Large intestine (tissue), 3 donors: ENCODE data around the gene SPAG7. TPM values are rescaled to one million over a fixed set of nuclear protein-coding genes. Genes with fewer than 3 reads are reported as not detected.
"Not testable (repeated sequence)": the region's sequence is repeated elsewhere in the genome, so short reads cannot be mapped to it uniquely, and the experiment has no call there.

Source experiments
- DNase-seq, 2 donors: peaks; one replicate each; pipeline versions ENCODE4 v3.0.0 to v3.0.0-alpha.2; 2013
- H3K27ac ChIP-seq: one replicate; pipeline ENCODE4 v1.5.1; 2013; ENCODE audit warnings: low read length
- H3K27me3 ChIP-seq: 2 replicates; pipeline ENCODE4 v1.6.1; 2013; ENCODE audit warnings: low read length; ENCODE audit not compliant: control insufficient read depth, insufficient read depth
- H3K36me3 ChIP-seq: 2 replicates; pipeline ENCODE4 v1.6.1; 2013; ENCODE audit warnings: low read length; ENCODE audit not compliant: control insufficient read depth, insufficient read depth
- H3K4me1 ChIP-seq: one replicate; pipeline ENCODE4 v1.6.1; 2013; ENCODE audit warnings: low read length; ENCODE audit not compliant: control insufficient read depth, insufficient read depth
- H3K4me3 ChIP-seq: one replicate; pipeline ENCODE4 v1.5.1; 2013; ENCODE audit warnings: low read length
- H3K9me3 ChIP-seq: one replicate; pipeline ENCODE4 v1.6.1; 2013; ENCODE audit warnings: mild to moderate bottlenecking, low read depth, low read length, moderate library complexity; ENCODE audit not compliant: control insufficient read depth
- WGBS: methylation state at CpG from one replicate; pipeline ENCODE4 v1.1.5; 2013; ENCODE audit warnings: low lambda C conversion rate; ENCODE audit not compliant: insufficient coverage; 5-methylcytosine and 5-hydroxymethylcytosine counted together
- polyA plus RNA-seq: library from polyadenylated mRNA; unstranded; fragments of 120-200 nt; gene quantifications from one replicate; pipeline ENCODE4 v1.2.1, GENCODE V29; 2013

SPAG7 gene
- polyA plus RNA-seq, 1 donor = 82.0 TPM

- Histone ChIP-seq H3K4me1 (peaks cover 34% of the 10 kb centered on the region), H3K9me3 (no peaks in the 10 kb centered on the region), H3K4me3 (no peak overlapping the region), H3K36me3 (peaks cover 34% of the 10 kb centered on the region), H3K27ac (no peak overlapping the region), H3K27me3 (no peaks in the 10 kb centered on the region)
- WGBS = no CpG with 5 or more reads among the region's 16 CpGs
- DNase-seq = no peak
Measured at GRCh38 chr17:4937553-4937952, 30.1 kb downstream of the SPAG7 start.

- no peak overlapping the region for H3K27ac ChIP-seq
- no peak for DNase-seq
- no CpG with 5 or more reads among the region's 3 CpGs for WGBS
- peaks cover 26% of the 10 kb centered on the region for H3K36me3 ChIP-seq
- H3K4me1 ChIP-seq = peaks cover 25% of the 10 kb centered on the region
- no peak overlapping the region for H3K4me3 ChIP-seq
- no peaks in the 10 kb centered on the region for H3K9me3 ChIP-seq
- H3K27me3 ChIP-seq = no peaks in the 10 kb centered on the region
Measured at GRCh38 chr17:4936436-4936835, 31.2 kb downstream of the SPAG7 start.

GRCh38 chr17:4935650-4936049 is 32.0 kb downstream of the SPAG7 start:
- no peaks in the 10 kb centered on the region for H3K9me3 ChIP-seq
- no peak overlapping the region for H3K4me3 ChIP-seq
- no peak overlapping the region for H3K27ac ChIP-seq
- no peak for DNase-seq
- H3K36me3 ChIP-seq = peaks cover 26% of the 10 kb centered on the region
- peaks cover 21% of the 10 kb centered on the region for H3K4me1 ChIP-seq
- no peaks in the 10 kb centered on the region for H3K27me3 ChIP-seq

DNA sequence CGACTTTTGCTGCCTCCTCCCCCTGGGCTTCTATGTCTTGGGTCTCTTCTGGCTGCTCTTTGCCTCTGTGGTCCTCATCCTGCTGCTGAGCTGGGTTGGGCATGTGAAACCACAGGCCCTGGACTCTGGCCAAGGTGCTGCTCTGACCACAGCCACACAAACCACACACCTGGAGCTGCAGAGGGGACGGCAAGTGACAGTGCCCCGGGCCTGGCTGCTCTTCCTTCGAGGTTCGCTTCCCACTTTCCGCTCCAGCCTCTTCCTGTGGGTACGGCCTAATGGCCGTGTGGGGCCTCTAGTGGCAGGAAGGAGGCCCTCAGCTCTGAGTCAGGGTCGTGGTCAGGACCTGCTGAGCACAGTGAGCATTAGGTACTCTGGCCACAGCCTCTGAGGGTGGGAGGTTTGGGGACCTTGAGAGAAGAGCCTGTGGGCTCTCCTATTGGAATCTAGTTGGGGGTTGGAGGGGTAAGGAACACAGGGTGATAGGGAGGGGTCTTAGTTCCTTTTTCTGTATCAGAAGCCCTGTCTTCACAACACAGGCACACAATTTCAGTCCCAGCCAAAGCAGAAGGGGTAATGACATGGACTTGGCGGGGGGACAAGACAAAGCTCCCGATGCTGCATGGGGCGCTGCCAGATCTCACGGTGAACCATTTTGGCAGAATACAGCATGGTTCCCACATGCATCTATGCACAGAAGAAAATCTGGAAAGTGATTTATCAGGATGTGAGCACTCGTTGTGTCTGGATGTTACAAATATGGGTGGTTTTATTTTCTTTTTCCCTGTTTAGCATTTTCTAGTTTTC is 33.2 kb downstream of the SPAG7 start:
- no peak overlapping the region for H3K27ac ChIP-seq
- no CpG with 5 or more reads among the region's 14 CpGs for WGBS
- DNase-seq = peak in 1 of 2 donors; percentile 26

DNA sequence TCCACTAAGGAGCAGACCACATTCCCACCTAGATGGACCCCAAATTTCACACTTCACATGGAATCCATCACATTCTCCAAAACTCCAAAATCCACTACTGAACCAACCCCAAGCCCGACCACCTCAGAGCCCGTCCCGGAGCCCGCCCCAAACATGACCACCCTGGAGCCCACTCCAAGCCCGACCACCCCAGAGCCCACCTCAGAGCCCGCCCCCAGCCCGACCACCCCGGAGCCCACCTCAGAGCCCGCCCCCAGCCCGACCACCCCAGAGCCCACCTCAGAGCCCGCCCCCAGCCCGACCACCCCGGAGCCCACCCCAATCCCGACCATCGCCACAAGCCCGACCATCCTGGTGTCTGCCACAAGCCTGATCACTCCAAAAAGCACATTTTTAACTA is 34.0 kb downstream of the SPAG7 start:
- H3K9me3 ChIP-seq = no peaks in the 10 kb centered on the region
- no CpG with 5 or more reads among the region's 16 CpGs for WGBS
- H3K27me3 ChIP-seq = no peaks in the 10 kb centered on the region
- no peak overlapping the region for H3K4me3 ChIP-seq
- H3K27ac ChIP-seq = no peak overlapping the region
- DNase-seq = no peak
- H3K4me1 ChIP-seq = peaks cover 15% of the 10 kb centered on the region
- peaks cover 26% of the 10 kb centered on the region for H3K36me3 ChIP-seq

More for the DNA sequence above, 33.2 kb downstream of the SPAG7 start:
- peaks cover 21% of the 10 kb centered on the region for H3K4me1 ChIP-seq
- no peak overlapping the region for H3K4me3 ChIP-seq
- no peaks in the 10 kb centered on the region for H3K27me3 ChIP-seq
- no peaks in the 10 kb centered on the region for H3K9me3 ChIP-seq
- peaks cover 26% of the 10 kb centered on the region for H3K36me3 ChIP-seq

GRCh38 chr17:4932756-4933155 is 34.9 kb downstream of the SPAG7 start:
- Histone ChIP-seq H3K27ac (no peak overlapping the region), H3K4me3 (no peak overlapping the region), H3K9me3 (no peaks in the 10 kb centered on the region), H3K4me1 (peaks cover 8% of the 10 kb centered on the region), H3K36me3 (peaks cover 17% of the 10 kb centered on the region), H3K27me3 (no peaks in the 10 kb centered on the region)
- DNase-seq = no peak
- 80% methylated on average over 1 of the region's 12 CpGs for WGBS

GRCh38 chr17:4931963-4932362 is 35.7 kb downstream of the SPAG7 start, which contains the start of gene GP1BA:
TSS of gene GP1BA (plus strand) at chr17:4932277. CDS start at chr17:4932605, 328 bp downstream.
- no peak within 1 kb of the TSS for H3K27ac ChIP-seq
- no peaks in the 10 kb centered on the region for H3K27me3 ChIP-seq
- peaks cover 9% of the 10 kb centered on the region for H3K36me3 ChIP-seq
- no peak for DNase-seq
- H3K9me3 ChIP-seq = no peaks in the 10 kb centered on the region
- H3K4me3 ChIP-seq = no peak within 1 kb of the TSS
- peaks cover 8% of the 10 kb centered on the region for H3K4me1 ChIP-seq
- WGBS = no CpG with 5 or more reads among the region's 14 CpGs

GRCh38 chr17:4928881-4929280 is 38.7 kb downstream of the SPAG7 start:
- DNase-seq = no peak

GRCh38 chr17:4926577-4927335 is 40.9 kb downstream of the SPAG7 start:
- H3K9me3 ChIP-seq, H3K27me3 ChIP-seq, H3K36me3 ChIP-seq, H3K4me1 ChIP-seq, H3K4me3 ChIP-seq, H3K27ac ChIP-seq, DNase-seq: not testable (repeated sequence)
- WGBS = no CpG with 5 or more reads among the region's 24 CpGs

More at GRCh38 chr17:4928881-4929280, 38.7 kb downstream of the SPAG7 start:
- WGBS = 100% methylated on average over 1 of the region's 18 CpGs
- H3K27ac ChIP-seq = no peak overlapping the region
- H3K4me1 ChIP-seq = peaks cover under 1% of the 10 kb centered on the region
- no peaks in the 10 kb centered on the region for H3K9me3 ChIP-seq
- no peak overlapping the region for H3K4me3 ChIP-seq
- H3K36me3 ChIP-seq = no peaks in the 10 kb centered on the region
- H3K27me3 ChIP-seq = no peaks in the 10 kb centered on the region

- H3K36me3 ChIP-seq = no peaks in the 10 kb centered on the region
- H3K27me3 ChIP-seq = no peaks in the 10 kb centered on the region
- H3K4me1 ChIP-seq = no peaks in the 10 kb centered on the region
- H3K4me3 ChIP-seq = no peak overlapping the region
- no peak overlapping the region for H3K27ac ChIP-seq
- DNase-seq = no peak
- no CpG with 5 or more reads among the region's 4 CpGs for WGBS
- no peaks in the 10 kb centered on the region for H3K9me3 ChIP-seq
Measured at GRCh38 chr17:4921320-4921719, 46.3 kb downstream of the SPAG7 start.
